T follicular helper cell (primary cell): ENCODE measurements around the gene BCAS3.
"Not testable (repeated sequence)": the region's sequence is repeated elsewhere in the genome, so short reads cannot be mapped to it uniquely, and the experiment has no call there.

Experiments used
- DNase-seq: peaks from one replicate; pipeline ENCODE4 v3.0.0-alpha.2; 2020; ENCODE audit warnings: low read depth

Gene BCAS3

GRCh38 chr17:60674637-60675036 lies 3.0 kb upstream of the BCAS3 start:
- not testable (repeated sequence) for DNase-seq

GRCh38 chr17:60675997-60676396 lies 1.7 kb upstream of the BCAS3 start:
- no peak for DNase-seq

- no peak for DNase-seq
Observed at GRCh38 chr17:60676758-60677307, 818 bp upstream of the BCAS3 start.

GRCh38 chr17:60678118-60678444 lies 430 bp downstream of the BCAS3 start:
- DNase-seq, result no peak

GRCh38 chr17:60679287-60679686 lies 1.6 kb downstream of the BCAS3 start:
- DNase-seq, result no peak

GRCh38 chr17:60680754-60681153 lies 3.1 kb downstream of the BCAS3 start:
- DNase-seq, result no peak

DNA sequence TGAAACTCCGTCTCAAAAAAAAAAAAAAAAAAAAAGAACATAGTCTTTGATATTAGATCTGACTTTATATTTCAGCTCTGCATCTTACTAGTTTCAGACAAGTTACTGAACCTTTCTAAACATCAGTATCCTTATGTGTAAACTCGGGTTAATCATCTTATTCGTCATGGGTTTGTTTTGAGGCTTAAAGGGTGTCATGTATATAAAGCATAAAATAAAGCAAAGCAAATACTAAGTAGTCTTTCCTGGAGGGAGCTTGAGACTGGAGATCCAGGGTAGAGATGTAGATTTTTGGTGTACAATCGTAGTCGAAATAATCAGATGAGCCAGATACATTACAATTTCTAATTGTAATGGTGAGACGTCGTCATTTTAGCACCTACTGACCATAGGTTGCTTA lies 7.8 kb downstream of the BCAS3 start:
- no peak for DNase-seq

DNA sequence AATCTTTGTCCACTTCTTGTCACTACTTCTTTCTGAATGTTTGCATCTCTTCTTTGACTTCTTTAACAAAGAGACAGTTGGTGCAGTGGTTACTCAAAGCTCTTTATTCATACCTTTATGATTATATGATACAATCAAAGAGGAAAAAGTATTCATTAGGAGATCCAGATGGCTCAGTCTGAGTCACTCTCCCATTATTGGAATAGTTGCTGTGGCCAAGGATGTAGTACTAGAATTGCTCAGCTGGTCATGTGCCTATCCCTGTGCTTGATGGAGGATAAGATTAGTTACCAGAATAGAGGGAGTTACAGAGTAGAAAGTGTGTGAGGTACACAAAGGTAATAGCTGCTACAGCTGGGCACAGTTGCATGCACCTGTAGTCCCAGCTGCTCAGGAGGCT lies 18.3 kb downstream of the BCAS3 start:
- no peak for DNase-seq

- no peak for DNase-seq
Observed at GRCh38 chr17:60699090-60699489, 21.4 kb downstream of the BCAS3 start.

DNA sequence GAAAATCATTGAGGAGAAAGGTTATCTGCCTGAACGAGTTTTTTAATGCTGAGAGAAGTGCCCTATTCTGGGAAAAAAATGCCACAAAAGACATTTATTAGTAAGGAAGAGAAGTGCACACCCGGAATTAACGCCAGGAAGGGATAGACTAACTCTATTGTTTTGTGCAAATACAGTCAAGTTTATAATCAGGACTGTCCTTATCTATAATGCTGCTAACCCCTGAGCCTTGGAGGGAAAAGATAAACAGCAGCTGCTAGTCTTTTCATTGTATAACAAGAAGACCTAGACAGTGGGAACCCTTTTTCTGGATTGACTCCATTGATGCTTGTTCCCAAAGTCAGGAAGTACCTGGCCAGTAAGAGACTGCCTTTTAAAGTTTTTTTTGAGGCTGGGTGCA lies 26.5 kb downstream of the BCAS3 start:
- no peak for DNase-seq

GRCh38 chr17:60712675-60713074 lies 35.0 kb downstream of the BCAS3 start:
- DNase-seq, result no peak

DNA sequence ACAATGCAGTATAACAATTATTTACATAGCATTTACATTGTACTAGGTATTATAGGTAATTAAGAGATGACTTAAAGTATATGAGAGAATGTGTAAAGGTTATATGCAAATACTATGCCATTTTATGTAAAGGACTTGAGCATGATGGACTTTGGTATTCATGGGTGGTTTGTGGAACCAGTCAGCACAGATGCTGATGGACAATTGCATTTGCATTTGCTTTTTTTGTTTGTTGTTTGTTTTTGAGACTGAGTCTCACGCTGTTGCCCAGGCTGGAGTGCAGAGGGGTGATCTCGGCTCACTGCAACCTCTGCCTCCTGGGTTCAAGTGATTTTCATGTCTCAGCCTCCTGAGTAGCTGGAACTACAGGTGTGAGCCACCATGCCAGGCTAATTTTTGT lies 36.0 kb downstream of the BCAS3 start:
- no peak for DNase-seq

DNA sequence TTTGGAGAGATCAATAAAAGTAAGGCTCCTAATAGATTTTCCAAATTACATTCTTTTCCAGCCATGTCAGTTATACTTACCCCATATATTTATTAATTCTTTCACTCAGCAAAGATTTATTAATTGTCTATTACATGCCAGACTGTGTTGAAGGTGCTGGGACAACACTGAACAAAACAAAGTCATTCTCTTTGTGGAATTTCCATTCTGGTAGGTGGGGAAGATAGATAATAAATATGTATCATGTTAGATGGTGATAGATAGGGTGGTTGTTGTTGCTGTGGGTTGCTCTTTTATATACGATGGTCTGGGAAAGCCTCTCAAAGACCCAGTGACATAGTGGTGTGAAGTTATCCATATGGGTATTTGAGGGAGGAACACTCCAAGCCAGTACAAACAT lies 39.1 kb downstream of the BCAS3 start:
- DNase-seq, result no peak

- no peak for DNase-seq
Observed at GRCh38 chr17:60717814-60718213, 40.2 kb downstream of the BCAS3 start.

DNA sequence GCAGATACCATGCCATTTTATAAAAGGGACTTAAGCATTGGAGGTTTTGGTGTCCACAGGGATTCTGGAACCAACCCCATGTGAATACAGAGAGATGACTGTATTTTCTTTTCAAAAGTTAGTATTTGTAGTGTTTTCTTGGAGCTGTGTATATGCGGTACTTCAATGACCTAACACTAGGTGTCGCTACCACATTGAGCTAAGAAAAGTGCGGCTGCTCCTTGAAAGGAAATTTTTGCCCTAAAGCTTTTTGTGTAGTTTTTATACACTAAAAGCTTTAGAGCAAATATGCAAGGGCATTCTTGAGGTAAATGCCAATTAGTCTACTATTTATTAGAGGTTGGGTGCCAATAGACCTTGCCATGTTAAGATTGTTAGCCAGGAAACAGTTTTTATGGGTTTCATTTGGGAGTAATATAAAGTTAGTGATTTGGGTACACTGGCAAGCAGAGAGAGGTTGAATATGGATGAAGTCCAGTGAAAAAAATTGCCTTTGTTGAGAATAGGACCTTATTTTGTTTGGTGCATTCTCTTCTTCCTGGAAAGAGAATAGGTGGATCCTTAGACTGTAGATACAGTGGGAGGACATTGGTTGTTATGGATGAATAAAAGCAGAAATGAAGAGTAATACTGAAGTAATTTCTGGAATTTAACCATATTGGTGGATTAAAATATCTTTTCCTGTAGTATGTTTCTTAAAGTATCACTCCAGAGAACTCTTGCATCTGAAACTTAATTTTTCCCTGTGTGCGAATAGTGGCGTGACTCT lies 43.3 kb downstream of the BCAS3 start:
- DNase-seq, result peak; percentile 3

DNA sequence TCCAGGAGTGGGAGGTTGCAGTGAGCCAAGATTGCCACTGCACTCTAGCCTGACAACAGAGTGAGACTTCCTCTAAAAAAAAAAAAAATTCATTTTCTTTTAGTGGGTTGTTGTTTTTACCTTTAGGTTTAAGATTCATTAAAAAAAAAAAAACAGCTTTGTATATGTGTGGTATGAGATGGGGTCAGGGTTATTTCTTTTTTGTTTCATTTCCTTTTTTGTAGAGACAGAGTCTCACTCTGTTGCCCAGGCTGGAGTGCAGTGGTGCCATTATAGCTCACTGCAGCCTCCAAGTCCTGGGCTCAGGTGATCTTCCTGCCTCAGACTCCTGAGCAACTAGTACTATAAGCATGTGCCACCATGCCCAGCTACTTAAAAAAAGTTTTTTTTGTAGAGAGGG lies 47.0 kb downstream of the BCAS3 start:
- DNase-seq, result no peak

DNA sequence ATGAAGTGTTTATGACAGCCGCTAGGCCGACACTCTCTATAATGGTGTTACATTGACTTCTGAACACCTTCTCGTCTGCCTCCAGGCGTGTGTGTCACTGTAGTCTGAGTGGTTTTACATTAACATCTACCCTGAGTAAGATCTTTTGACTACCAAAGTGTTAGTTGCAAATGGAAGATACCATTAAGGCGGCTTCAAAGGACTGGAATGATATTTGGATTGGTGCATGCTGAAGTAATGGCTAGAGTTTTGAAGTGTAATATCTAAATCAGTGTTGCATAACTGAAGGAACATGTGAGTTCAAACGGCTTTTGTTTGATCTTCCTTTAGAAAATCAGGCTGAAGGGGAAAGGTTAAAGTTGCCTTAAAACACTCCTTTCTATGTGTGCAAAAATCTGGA lies 52.2 kb downstream of the BCAS3 start:
- no peak for DNase-seq

DNA sequence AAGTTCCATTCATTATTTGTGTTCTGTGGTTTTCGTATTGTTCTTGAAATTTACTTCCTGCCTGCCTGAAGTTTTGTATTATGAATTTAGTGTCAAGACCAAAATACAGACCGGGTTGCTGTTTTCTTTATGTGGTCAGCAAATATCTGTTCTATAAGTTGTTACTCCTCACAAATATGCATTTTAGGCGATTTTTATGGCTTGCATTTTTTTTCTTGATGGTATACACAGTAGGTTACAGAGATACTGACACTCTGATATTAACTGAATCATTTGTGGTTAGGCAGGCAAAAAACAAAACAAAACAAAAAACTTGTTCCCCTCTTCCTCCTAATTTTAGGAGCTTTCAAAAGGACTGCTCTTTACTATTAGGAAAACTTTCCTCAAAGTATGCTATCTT lies 52.6 kb downstream of the BCAS3 start:
- no peak for DNase-seq

GRCh38 chr17:60738287-60738686 lies 60.6 kb downstream of the BCAS3 start:
- DNase-seq, result no peak

GRCh38 chr17:60740584-60740983 lies 62.9 kb downstream of the BCAS3 start:
- DNase-seq, result no peak

GRCh38 chr17:60741031-60741430 lies 63.4 kb downstream of the BCAS3 start:
- DNase-seq, result no peak

GRCh38 chr17:60743282-60743681 lies 65.6 kb downstream of the BCAS3 start:
- DNase-seq, result no peak

GRCh38 chr17:60743799-60744198 lies 66.1 kb downstream of the BCAS3 start:
- no peak for DNase-seq

- no peak for DNase-seq
Observed at GRCh38 chr17:60744355-60744966, 66.8 kb downstream of the BCAS3 start.
